OCI-LY3 (cell line): ENCODE measurements around the gene FEZF1.

Experiments used
- CTCF ChIP-seq: fragments of 200-600, 300-600 bp; sonication (generic); IDR thresholded peaks from 2 replicates; pipeline ENCODE4 v1.5.1; 2014; ENCODE audit warnings: antibody characterized with exemption, low read length, low read depth
- EZH2phosphoT487 ChIP-seq: fragments of 200-600 bp; shearing (Covaris generic); IDR thresholded peaks from 2 replicates; pipeline ENCODE4 v1.6.1; 2018; ENCODE audit warnings: antibody characterized with exemption, mixed run types, low read depth

- TF ChIP-seq CTCF, result no peak
- TF ChIP-seq EZH2phosphoT487, result no peak
Measured at GRCh38 chr7:122261442-122261841, 43.1 kb downstream of the FEZF1 start.
